HG02763 (cell line): ENCODE data around the gene GPA33.

ENCODE experiments used
- ATAC-seq: cut with Tn5 transposase; IDR thresholded peaks from one replicate; pipeline ENCODE4 v1.9.1; 2021; ENCODE audit warnings: mild to moderate bottlenecking, moderate library complexity; ENCODE audit not compliant: unreplicated experiment

Gene GPA33

GRCh38 chr1:167090314-167090942 is at the start of gene GPA33:
Gene GPA33 (minus strand): TSS chr1:167090377. CDS start chr1:167090287, 90 bp downstream.
- ATAC-seq: no peak

- no peak for ATAC-seq
Measured at GRCh38 chr1:167138703-167139102, 48.5 kb upstream of the GPA33 start.

- no peak for ATAC-seq
Measured at GRCh38 chr1:167137793-167138510, 47.8 kb upstream of the GPA33 start.

- no peak for ATAC-seq
Measured at GRCh38 chr1:167137332-167137781, 47.2 kb upstream of the GPA33 start.

GRCh38 chr1:167136806-167137205 is 46.6 kb upstream of the GPA33 start:
- ATAC-seq: no peak

GRCh38 chr1:167136191-167136614 is 46.0 kb upstream of the GPA33 start:
- no peak for ATAC-seq

GRCh38 chr1:167135281-167135840 is 45.2 kb upstream of the GPA33 start:
- no peak for ATAC-seq

- no peak for ATAC-seq
Measured at GRCh38 chr1:167132301-167133010, 42.3 kb upstream of the GPA33 start.

- ATAC-seq: no peak
Measured at GRCh38 chr1:167130829-167131510, 40.8 kb upstream of the GPA33 start.

- ATAC-seq: no peak
Measured at GRCh38 chr1:167128261-167129227, 38.4 kb upstream of the GPA33 start.

- no peak for ATAC-seq
Measured at GRCh38 chr1:167127661-167128060, 37.5 kb upstream of the GPA33 start.

GRCh38 chr1:167127236-167127635 is 37.1 kb upstream of the GPA33 start:
- no peak for ATAC-seq

GRCh38 chr1:167126811-167127210 is 36.6 kb upstream of the GPA33 start:
- no peak for ATAC-seq

- no peak for ATAC-seq
Measured at GRCh38 chr1:167126317-167126716, 36.1 kb upstream of the GPA33 start.

GRCh38 chr1:167122568-167122967 is 32.4 kb upstream of the GPA33 start:
- no peak for ATAC-seq

GRCh38 chr1:167122121-167122480 is 31.9 kb upstream of the GPA33 start:
- ATAC-seq: no peak

- ATAC-seq: no peak
Measured at GRCh38 chr1:167121375-167122120, 31.4 kb upstream of the GPA33 start.

- ATAC-seq: no peak
Measured at GRCh38 chr1:167120899-167121298, 30.7 kb upstream of the GPA33 start.

- ATAC-seq: no peak
Measured at GRCh38 chr1:167119696-167120095, 29.5 kb upstream of the GPA33 start.
